GM19455 (cell line): ENCODE data around the gene BMX.
A peak's percentile ranks its signal among the peaks of the same experiment; 100 is the strongest.

Experiments used
- ATAC-seq: cut with Tn5 transposase; IDR thresholded peaks from one replicate; pipeline ENCODE4 v1.9.1; 2021; ENCODE audit not compliant: unreplicated experiment

The BMX gene

GRCh38 chrX:15500497-15500966 lies at the start of gene BMX:
Gene BMX (plus strand): TSS chrX:15500807. CDS start chrX:15508354, 7,547 bp downstream.
- no peak for ATAC-seq

GRCh38 chrX:15451913-15452312 lies 48.7 kb upstream of the BMX start:
- ATAC-seq = no peak

GRCh38 chrX:15464704-15465103 lies 35.9 kb upstream of the BMX start:
- ATAC-seq = no peak

GRCh38 chrX:15465347-15465746 lies 35.3 kb upstream of the BMX start:
- ATAC-seq = peak; percentile 72

GRCh38 chrX:15465896-15466651 lies 34.5 kb upstream of the BMX start:
- ATAC-seq = no peak

- ATAC-seq = no peak
These were observed 32.6 kb upstream of the BMX start for GRCh38 chrX:15468036-15468435.

- no peak for ATAC-seq
These were observed 31.0 kb upstream of the BMX start for GRCh38 chrX:15469613-15470012.

- ATAC-seq = peak; percentile 77
These were observed 29.6 kb upstream of the BMX start for GRCh38 chrX:15471028-15471427.

- no peak for ATAC-seq
These were observed 28.1 kb upstream of the BMX start for GRCh38 chrX:15472531-15472930.

GRCh38 chrX:15474028-15474427 lies 26.6 kb upstream of the BMX start:
- ATAC-seq = no peak

GRCh38 chrX:15475021-15475420 lies 25.6 kb upstream of the BMX start:
- ATAC-seq = no peak

GRCh38 chrX:15475486-15475885 lies 25.1 kb upstream of the BMX start:
- no peak for ATAC-seq

- ATAC-seq = no peak
These were observed 16.7 kb upstream of the BMX start for GRCh38 chrX:15483891-15484290.

- ATAC-seq = no peak
These were observed 8.1 kb upstream of the BMX start for GRCh38 chrX:15492469-15492868.

- peak; percentile 98 for ATAC-seq
These were observed 7.3 kb upstream of the BMX start, which contains the start of gene PIR for GRCh38 chrX:15493118-15493962. Gene PIR (minus strand): TSS chrX:15493333. CDS start chrX:15491257, 2,076 bp downstream.

GRCh38 chrX:15495801-15496200 lies 4.8 kb upstream of the BMX start:
- no peak for ATAC-seq

- ATAC-seq = no peak
These were observed 3.8 kb upstream of the BMX start for GRCh38 chrX:15496824-15497223.

GRCh38 chrX:15497865-15498264 lies 2.7 kb upstream of the BMX start:
- ATAC-seq = no peak

GRCh38 chrX:15498741-15499140 lies 1.9 kb upstream of the BMX start:
- no peak for ATAC-seq

GRCh38 chrX:15499976-15500375 lies 631 bp upstream of the BMX start:
- no peak for ATAC-seq

- no peak for ATAC-seq
These were observed 899 bp downstream of the BMX start for GRCh38 chrX:15501506-15501905.

- no peak for ATAC-seq
These were observed 4.1 kb downstream of the BMX start for GRCh38 chrX:15504661-15505060.
